Fibroblast of lung (primary cell): ENCODE measurements around the gene EIF1B.

ENCODE experiments used
- CTCF ChIP-seq, 2 donors: IDR thresholded peaks in 1 of 2; conservative IDR thresholded peaks in 1 of 2; 1 replicate in 1 of 2; 2 replicates in 1 of 2; pipeline ENCODE4 v1.5.1; 2011 to 2012; ENCODE audit warnings: low read length in 2 of 2, control low read depth in 1 of 2, inconsistent platforms in 1 of 2, low read depth in 1 of 2, mild to moderate bottlenecking in 1 of 2
- EZH2 ChIP-seq: IDR thresholded peaks from 2 replicates; pipeline ENCODE4 v1.5.1; 2012; ENCODE audit warnings: low read length, control low read depth, mild to moderate bottlenecking; ENCODE audit errors: missing control alignments

- TF ChIP-seq EZH2 (no peak), CTCF (conservative IDR thresholded peaks at IDR 0.05 in 1 of 2, IDR thresholded peaks at IDR 0.05 in 1 of 2; ENCODE audit: low read depth in 1 of 2, low read length in 2 of 2) (no peak)
Observed at GRCh38 chr3:40336101-40336500, 26.6 kb downstream of the EIF1B start.
